Measurements from ENCODE around the gene PLXNA4.
A peak's percentile ranks its signal among the peaks of the same experiment; 100 is the strongest.

DNA sequence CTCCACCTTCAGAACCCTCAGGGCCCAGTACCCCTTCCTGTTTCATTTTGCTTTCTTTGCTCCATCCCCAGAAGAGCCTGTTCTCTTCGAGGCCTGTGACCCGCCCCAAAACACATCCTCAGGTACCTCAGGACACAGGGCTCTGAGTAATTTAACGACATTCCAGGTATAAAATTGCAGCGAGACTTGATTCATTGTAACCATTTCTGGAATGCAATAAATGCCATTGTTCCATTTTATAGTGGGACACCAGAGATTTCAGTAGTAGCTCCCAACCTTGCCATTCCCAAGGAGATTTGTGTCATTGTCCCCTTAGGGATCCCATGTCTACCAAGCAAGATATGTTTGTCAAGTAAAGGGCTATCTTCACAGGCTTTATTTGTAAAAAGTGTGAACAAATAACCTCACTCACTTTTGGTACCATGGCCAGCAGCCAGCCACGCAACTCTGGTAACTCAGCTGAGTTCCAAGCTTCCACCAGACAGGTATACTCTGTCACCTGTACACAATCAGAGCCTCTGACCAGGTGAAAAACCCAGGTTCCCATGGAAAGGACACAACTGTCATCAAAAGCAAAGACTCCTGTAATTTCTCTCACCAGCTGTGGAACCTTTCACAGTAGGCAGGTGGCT is 441.3 kb downstream of the PLXNA4 start:
- TF ChIP-seq SAP30 (IDR thresholded peaks at IDR 0.05; ENCODE audit: borderline replicate concordance, insufficient read depth, low read depth, low read length, poor library complexity, severe bottlenecking) = no peak
- TF ChIP-seq, protein P1, sequence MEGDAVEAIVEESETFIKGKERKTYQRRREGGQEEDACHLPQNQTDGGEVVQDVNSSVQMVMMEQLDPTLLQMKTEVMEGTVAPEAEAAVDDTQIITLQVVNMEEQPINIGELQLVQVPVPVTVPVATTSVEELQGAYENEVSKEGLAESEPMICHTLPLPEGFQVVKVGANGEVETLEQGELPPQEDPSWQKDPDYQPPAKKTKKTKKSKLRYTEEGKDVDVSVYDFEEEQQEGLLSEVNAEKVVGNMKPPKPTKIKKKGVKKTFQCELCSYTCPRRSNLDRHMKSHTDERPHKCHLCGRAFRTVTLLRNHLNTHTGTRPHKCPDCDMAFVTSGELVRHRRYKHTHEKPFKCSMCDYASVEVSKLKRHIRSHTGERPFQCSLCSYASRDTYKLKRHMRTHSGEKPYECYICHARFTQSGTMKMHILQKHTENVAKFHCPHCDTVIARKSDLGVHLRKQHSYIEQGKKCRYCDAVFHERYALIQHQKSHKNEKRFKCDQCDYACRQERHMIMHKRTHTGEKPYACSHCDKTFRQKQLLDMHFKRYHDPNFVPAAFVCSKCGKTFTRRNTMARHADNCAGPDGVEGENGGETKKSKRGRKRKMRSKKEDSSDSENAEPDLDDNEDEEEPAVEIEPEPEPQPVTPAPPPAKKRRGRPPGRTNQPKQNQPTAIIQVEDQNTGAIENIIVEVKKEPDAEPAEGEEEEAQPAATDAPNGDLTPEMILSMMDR (IDR thresholded peaks at IDR 0.05 in 2 of 3, conservative IDR thresholded peaks at IDR 0.05 in 1 of 3; ENCODE audit: insufficient read depth in 2 of 3, low read depth in 1 of 3, low read length in 3 of 3) = no peak
- no peak for TF ChIP-seq MAFF (IDR thresholded peaks at IDR 0.05; ENCODE audit: low read length)
- no peak for TF ChIP-seq TBL1XR1 (IDR thresholded peaks at IDR 0.05; ENCODE audit: low read length in 2 of 2)
- no peak for TF ChIP-seq EHMT2 (IDR thresholded peaks at IDR 0.05)
- no peak for TF ChIP-seq NR2C2 (CRISPR knock-in tag; IDR thresholded peaks at IDR 0.05)
- no peak for TF ChIP-seq NR2C2 (tag; IDR thresholded peaks at IDR 0.05)
- no peak for TF ChIP-seq EP300 (IDR thresholded peaks at IDR 0.05; ENCODE audit: low read length)
- TF ChIP-seq, protein P2, sequence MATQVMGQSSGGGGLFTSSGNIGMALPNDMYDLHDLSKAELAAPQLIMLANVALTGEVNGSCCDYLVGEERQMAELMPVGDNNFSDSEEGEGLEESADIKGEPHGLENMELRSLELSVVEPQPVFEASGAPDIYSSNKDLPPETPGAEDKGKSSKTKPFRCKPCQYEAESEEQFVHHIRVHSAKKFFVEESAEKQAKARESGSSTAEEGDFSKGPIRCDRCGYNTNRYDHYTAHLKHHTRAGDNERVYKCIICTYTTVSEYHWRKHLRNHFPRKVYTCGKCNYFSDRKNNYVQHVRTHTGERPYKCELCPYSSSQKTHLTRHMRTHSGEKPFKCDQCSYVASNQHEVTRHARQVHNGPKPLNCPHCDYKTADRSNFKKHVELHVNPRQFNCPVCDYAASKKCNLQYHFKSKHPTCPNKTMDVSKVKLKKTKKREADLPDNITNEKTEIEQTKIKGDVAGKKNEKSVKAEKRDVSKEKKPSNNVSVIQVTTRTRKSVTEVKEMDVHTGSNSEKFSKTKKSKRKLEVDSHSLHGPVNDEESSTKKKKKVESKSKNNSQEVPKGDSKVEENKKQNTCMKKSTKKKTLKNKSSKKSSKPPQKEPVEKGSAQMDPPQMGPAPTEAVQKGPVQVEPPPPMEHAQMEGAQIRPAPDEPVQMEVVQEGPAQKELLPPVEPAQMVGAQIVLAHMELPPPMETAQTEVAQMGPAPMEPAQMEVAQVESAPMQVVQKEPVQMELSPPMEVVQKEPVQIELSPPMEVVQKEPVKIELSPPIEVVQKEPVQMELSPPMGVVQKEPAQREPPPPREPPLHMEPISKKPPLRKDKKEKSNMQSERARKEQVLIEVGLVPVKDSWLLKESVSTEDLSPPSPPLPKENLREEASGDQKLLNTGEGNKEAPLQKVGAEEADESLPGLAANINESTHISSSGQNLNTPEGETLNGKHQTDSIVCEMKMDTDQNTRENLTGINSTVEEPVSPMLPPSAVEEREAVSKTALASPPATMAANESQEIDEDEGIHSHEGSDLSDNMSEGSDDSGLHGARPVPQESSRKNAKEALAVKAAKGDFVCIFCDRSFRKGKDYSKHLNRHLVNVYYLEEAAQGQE (IDR thresholded peaks at IDR 0.05; ENCODE audit: borderline replicate concordance) = peak; percentile 56
- TF ChIP-seq, protein P2 (CRISPR knock-in tag; IDR thresholded peaks at IDR 0.05; ENCODE audit: low read depth) = no peak
- TF ChIP-seq NR3C1 (CRISPR knock-in tag; IDR thresholded peaks at IDR 0.05) = no peak
